ENCODE data around the gene YPEL3.
"Not testable (repeated sequence)": the region's sequence is repeated elsewhere in the genome, so short reads cannot be mapped to it uniquely, and the experiment has no call there.

Gene YPEL3, protein sequence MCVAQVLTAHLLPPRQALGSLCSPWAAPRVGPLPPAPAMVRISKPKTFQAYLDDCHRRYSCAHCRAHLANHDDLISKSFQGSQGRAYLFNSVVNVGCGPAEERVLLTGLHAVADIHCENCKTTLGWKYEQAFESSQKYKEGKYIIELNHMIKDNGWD

DNA sequence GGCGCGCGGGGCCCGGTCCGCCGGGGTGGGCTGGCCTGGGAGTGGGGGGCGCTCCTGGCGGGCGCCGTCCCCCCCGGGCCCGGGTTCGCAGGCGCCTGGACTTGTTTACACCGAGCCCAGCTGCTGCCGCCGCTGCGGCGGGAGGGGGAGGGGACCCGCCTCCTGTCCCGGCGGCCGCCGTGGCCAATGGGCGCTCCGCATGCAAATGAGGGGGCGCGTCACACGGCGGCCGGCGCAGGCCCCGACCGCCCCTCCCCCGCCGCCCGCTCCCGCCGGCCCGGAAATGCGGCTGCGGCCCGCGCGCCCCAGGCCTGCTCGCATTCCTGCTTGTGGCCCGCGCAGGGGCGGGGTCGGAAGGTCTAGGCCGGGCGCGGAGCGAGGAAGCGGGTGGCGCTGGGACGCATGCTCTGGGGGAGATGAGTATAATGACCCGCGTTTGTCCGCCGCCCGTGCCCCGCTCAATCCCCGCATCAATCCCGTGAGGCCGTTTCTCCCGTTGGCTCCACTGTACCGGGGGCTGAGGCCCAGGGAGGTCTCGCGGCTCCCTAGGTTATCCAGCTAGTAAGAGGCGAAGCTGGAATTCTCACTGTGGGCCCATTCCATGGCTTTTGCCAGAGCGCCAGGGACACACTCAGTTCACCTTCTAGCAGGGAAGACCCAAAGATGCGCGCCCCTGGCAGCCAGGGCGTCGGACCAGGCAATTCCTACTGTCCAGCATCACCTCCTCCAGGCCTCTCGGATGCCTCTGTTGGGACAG lies at the start of gene YPEL3:
TSS of gene YPEL3 (minus strand) at position 109 of the 757 bp plus-strand sequence. CDS start 731 bp downstream, outside the sequence.
- peak; percentile 92 for DNase-seq

DNA sequence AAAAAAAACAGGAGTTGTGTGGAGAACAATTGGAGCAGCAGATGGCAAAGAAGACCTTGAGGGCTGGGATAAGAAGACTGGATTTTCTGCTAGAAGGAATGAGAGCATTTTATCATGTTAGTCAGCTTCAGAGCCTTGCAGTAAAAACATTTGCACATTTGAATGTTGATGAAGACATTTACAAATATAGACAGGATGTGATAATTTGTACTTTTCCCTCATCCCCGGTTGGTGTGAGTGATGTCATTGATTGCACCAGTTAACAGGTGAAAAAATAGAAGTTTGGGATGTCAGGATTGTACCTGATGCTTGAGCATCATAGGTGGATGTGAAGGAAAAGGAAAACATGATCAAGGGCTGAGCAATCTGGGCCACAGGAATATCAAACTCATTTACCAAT lies 49.6 kb upstream of the YPEL3 start:
- no peak for DNase-seq

DNA sequence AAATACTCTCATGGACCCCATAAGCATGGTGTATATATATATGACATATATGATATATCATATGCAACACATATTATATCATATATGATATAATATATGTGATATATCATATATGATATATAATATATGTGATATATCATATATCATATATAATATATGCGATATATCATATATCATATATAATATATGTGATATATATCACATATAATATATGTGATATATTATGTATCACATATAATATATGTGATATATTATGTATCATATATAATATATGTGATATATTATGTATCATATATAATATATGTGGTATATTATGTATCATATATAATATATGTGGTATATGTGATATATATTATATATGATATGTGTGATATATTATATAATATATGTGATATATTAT lies 48.9 kb upstream of the YPEL3 start:
- DNase-seq: no peak

DNA sequence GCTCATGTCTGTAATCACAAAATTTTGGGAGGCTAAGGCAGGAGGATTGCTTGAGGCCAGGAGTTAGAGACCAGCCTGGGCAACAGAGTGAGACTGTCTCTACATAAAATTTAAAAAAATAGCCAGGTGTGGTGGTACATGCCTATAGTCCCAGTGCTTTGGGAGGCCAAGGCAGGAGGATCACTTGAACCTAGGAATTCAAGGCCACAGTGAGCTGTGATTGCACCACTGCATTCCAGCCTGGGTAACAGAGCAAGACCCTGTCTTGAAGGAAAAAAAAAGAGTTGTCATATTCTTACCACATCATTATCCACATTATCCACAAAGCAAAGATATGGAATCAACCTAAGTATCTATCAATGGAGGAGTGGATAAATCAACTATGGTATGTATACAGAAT lies 48.0 kb upstream of the YPEL3 start:
- DNase-seq: no peak

DNA sequence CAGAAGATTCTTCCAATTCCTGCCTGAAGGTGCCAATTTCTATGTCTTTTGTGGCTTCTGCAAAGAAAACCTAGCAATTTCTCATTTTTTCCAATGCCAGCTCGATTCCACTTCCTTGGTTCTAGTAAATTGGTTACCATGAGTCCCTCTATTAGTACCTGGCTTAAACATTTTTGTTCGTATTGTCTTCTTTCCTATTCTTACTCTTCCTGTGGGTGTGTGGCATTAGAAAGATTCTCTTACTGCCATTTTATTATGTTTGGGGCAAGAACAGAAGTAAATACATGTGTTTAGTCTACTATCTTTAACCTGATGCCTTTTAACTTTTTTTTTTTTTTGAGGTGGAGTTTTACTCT lies 47.3 kb upstream of the YPEL3 start:
- DNase-seq: no peak

DNA sequence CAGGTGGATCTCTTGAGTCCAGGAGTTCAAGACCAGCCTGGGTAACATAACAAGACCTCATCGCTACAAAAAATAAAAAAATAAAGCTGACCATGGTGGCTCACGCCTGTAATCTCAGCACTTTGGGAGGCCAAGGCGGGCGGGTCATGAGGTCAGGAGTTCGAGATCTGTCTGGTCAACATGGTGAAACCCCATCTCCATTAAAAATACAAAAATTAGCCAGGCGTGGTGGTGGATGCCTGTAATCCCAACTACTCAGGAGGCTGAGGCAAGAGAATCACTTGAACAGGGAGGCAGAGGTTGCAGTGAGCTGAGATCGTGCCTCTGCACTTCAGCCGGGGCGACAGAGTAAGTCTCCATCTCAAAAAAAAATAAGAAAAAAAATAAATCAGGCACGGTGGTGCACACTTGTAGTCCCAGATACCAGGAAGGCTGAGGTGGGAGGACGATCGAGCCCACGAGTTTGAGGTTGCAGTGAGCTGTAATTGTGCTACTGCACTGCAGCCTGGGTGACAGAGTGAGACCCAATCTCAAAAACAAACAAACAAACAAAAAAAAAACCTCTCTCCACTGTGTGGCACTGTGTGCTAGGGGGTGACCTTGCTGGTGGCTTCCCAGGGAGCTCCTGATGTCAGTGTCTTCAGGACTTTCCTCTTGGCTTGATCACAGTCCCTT lies 46.8 kb upstream of the YPEL3 start:
- no peak for DNase-seq

DNA sequence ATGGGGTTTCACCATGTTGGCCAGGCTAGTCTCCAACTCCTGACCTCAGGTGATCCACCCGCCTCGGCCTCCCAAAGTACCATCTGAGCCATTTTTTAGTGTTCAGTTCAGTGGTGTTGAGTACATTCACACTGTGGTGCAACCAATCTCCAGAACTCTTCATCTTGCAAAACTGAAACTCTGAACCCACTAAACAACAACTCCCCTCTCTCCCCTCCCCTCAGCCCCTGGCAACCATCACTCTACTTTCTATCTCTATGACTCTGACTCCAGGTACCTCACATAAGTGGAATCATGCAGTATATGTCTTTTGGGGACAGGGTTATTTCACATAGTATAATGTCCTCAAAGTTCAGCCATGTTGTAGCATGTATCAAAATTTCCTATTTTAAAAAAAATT lies 45.7 kb upstream of the YPEL3 start:
- DNase-seq: no peak

DNA sequence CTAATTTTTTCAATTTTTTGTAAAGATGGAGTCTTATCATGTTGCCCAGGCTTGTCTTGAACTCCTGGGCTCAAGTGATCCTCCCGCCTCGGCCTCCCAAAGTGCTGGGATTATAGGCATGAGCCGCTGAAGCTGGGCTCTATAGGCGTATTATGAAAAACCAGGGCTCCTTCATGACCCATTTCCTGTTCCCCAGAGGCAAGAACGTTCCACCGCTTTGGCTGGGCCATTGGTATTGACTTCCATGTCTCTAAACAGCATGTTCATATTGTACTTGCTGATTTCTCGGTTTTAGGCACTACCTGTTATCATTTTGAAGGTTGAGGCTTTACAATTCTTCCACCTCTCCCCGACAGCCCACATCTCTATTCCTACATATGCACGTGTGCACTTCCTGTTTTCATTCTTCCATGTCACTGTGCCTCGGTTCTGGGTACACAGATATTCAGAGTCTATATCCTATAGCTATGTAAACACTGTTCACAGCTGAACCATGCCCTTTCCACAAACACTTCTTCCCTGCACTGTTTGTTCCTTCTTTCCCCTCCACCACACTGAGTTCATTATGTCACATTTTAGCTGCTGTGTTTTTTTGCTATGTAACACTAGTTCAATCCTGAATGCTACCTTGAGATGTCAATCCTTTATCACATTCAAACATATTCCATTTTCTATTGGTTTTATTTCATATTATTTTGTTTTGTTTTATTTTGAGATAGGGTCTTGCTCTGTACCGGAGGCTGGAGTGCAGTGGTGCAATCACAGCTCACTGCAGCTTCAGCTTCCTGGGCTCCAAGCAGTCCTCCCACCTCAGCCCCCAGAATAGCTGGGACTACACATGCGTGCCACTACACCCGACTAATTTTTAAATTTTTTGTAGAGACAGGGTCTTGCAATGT lies 43.8 kb upstream of the YPEL3 start:
- no peak for DNase-seq

DNA sequence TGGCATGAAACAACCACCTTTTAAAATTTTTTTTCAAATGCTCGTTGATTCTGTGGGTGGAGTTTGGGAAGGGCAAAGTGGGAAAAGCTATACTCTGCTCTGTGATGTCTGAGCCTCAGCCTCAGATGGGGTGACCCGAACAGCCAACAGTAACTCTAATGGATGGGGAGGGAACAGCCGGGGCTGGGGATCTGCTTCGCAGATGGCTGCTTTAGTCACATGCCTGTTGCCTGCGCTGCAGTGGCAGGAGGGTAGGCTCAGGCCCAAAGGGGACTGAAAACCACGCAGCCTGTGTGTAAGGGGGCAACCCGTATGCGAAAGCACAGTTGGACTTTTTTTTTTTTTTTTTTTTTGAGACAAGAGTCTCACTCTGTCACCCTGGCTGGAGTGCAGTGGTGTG lies 41.9 kb upstream of the YPEL3 start:
- DNase-seq: no peak

DNA sequence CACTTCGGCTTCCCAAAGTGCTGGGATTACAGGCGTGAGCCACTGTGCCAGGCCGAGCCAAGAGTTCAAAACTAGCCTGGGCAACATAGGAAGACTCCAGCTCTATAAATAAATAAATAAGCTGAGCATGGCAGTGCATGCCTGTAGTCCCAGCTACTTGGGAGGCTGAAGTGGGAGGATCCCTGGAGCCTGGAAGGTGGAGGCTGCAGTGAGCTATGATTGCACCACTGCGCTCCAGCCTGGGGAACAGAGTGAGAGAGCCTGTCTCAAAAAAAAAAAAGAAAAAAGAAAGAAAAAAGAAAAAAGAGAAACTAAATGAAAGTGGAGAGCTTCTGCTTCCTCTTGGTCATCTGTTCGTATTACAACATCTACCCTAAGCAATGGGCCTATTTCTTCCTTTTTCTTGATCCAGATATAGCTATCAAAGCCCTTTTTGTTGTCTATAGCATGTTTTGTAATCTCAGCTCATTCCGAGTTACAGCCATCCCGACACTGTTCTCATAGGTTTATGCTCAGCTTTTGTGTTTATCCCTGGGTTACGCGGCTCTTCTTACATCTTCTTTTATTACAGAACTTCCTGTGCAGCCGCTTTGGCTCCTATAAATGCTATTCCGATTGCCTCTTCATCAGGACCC lies 41.1 kb upstream of the YPEL3 start:
- DNase-seq: no peak

DNA sequence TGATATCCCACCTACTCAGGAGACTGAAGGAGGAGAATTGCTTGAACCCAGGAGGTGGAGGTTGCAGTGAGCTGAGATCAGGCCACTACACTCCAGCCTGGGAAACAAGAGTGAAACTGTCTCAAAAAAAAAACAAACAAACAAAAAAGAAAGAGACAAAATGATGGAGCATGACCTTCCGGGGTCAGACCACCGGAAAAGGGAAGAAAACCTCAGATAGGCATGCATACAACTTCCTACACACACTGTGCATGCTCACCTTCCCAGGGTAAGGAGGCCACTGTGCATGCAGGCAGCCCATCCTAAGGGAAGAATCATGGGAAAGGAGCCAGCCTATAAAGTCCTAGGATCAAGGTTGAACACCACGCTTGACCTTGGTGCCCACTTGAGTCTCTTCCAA lies 36.6 kb upstream of the YPEL3 start:
- no peak for DNase-seq

DNA sequence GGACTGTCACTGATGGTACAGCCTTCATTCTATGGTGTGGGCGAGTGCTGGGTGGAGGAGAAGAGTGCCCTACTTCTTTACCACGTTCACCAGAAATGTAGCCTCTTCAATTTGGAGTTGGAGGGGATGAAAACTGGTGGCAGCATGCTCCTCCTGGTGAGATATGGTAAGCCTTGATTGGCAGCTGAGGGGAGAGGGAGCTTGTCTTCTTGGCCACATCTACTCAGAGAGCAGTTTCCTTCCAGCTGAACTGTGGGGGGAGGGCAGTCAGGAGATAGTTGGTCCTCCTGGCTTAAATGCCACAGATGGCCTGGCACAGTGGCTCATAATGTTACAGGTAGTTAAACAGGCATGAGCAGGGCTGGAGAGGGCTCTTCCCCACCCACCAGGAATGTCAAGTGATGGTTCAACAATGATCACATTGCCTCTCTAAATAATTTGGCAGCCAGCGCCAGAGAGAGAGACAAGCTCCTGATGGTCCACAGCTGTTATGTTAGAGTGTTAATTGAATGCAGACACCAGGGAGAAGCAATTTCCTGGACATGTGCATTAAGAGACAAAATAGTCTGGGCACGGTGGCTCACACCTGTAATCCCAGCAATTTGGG lies 36.0 kb upstream of the YPEL3 start:
- no peak for DNase-seq

DNA sequence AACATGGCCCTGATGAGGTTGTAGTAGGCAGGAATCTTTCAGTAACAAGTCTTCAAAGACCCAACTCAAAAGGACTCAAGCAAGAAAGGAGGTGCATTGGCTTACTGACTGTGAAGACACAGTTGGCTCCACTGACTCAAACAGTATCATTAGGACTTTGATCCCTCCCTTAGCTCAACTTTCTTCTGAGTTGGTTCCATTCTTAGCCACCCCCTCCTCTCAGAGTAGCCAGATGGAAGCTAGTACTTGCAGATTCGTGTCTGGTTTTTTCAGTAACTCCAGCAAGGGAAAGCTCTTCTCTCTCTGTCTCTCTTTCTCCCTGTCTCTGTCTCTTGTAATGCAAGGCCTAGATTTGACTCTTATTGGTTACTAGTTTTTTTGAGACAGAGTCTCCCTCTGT lies 32.0 kb upstream of the YPEL3 start:
- DNase-seq: no peak

DNA sequence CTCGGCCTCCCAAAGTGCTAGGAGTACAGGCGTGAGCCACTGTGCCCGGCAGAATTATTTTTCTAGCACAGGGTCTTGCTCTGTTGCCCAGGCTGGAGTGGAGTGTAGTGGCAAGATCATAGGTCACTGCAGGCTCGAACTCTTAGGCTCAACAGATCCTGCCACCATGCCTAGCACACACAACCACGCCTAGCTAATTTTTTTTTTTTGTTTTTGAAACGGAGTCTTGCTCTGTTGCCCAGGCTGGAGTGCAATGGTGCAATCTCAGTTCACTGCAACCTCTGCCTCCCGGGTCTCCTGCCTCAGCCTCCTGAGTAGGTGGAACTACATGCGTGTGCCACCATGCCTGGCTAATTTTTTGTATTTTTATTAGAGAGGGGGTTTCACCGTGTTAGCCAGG lies 29.7 kb upstream of the YPEL3 start:
- not testable (repeated sequence) for DNase-seq

DNA sequence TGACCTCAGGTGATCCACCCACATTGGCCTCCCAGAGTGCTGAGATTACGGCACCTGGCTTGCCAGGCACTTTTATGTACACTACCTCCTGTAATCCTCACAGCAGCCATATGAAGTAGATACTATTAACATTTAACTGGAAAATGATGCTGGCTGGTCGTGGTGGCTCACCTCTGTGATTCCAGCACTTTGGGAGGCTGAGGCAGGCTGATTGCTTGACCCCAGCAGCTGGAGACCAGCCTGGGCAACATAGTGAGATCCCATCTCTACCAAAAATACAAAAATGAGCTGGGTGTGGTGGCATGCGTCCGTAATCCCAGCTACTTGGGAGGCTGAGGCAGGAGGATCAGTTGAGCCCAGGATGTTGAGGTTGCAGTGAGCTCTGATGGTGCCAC lies 29.0 kb upstream of the YPEL3 start:
- no peak for DNase-seq

DNA sequence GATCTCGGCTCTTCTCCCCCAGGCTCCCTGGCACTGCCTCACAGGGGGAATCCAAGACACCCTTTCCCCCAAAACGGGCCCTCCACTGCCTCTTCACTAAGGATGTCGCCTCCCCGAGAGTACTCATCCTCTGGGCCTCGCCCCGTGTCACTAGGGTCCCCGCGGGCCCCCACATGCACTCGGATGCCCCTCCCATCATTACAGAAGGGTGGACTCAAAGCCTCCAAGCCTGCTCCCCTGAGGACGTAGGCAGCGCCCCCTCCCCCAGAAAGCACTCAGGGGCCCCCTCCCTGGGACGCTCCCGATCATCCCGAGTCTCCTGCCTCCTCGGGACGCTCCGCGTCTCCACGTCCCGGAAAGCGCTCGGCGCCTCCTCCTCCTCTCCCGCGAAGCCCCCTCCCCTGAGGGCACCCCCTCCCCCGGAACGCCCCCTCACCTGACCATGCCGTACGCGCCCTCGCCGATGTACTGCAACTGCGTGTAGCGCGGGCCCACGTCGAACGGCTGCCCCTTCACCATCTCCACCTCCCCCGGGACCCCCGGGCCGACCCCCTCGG lies 26.7 kb upstream of the YPEL3 start:
- no peak for DNase-seq

DNA sequence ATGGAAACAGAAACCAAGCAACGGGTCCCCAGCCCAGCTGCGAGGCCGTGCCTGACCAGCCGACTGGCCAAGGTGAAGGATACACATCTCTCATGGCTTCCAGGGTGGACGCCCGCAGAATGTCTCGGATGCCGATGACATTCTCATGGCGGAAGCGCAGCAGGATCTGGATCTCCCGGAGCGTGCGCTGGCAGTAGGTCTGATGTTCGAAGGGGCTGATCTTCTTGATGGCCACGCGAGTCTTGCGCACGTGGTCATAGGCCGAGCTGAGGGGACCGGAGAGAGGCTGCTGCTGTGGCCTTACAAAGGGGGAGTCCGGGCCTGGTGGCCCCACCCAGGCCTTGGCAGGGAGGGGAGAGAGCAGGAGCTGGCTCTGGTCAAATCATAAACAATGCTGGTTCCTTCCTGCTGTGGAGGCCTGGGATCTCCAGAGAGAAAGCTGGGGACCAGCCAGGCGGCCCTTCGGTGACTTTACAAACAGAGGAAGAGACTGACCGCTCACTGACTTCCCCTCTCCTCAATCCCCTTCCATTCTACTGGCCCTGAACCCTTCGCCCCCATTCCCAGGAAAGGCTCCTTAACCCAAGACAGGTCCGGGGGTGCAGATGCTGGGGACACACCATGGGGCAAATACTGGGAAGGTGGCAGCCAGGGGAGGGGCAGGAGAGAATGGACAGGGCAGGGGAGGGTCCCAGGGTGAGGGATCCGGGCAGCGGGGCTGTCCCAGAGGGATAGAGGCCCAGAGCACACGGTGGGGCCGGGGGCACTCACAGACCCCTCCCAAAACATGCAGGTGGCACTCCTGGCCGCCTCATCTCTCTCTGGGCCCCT lies 25.9 kb upstream of the YPEL3 start:
- no peak for DNase-seq

DNA sequence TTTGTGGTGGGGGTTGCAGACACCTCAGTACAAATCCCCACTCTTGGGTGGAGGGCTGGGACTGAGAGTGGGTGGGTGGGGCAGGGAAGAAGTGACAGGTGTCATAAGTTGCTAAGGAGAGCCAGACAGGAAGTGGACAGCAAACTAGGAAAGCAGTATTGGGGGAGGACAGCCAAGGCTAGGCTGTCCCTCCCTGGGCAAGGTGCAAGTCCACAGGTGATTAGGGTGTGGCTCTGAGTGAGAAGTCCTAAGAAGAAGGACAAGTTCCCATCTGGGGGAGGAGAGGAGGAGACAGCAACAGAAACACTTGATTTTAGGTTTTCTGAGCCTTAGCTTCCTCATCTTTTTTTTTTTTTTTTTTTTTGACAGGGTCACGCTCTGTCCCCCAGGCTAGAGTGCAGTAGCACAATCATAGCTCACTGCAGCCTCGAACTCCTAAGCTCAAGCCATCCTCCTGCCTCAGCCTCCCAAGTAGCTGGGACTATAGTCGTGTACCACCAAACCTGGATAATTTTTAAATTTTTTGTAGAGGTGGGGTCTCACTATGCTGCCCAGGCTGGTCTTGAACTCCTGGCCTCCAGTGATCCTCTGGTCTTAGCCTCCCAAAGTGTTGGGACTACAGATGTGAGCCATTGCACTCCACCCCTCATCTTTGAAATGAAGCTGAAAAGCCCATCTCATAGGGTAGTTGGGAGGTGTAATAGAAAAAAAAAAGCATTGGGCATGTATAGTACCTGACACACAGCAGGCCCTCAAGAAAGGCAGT lies 24.5 kb upstream of the YPEL3 start:
- no peak for DNase-seq

DNA sequence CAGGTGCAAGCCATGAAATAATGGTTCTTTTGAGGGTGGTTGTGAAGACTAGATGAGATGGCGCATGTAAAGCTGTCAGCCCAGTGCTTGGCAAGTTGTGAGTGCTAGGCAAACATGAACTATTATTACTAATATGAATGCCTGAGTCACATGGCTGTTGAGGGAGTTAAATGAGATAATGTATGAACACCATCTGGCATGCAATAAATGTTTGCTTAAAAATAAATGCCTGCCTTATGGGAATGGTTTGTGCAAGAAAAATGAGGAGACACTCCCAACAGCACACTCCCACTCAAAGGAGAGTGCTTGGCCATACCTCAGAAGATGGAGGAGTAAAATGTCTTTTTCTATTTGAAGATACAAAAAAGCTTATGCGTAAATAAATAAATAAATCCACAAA lies 23.4 kb upstream of the YPEL3 start:
- DNase-seq: no peak

DNA sequence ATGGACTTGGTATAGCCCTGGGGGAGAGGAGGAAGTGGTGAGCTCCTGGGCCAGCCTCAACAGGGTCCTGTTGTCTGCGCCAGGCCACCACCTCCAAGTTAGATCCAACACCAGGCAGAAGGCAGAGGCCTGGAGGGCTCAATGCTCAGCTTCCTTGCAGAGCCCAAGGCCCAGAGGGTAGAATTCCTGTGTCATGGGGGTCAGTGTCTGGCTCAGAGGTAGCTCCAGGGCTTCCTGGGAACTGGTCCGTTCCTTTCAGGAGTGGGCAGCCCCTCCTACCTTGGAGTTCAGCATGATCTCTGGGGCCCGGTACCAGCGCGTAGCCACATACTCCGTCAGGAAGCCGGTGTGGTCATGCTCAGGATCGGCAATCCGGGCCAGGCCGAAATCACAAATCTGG lies 21.8 kb upstream of the YPEL3 start:
- DNase-seq: no peak
